DMS153 (cell line): ENCODE results near the gene SLC35B3.
A peak's percentile ranks its signal among the peaks of the same experiment; 100 is the strongest.
"Not testable (repeated sequence)": the region's sequence is repeated elsewhere in the genome, so short reads cannot be mapped to it uniquely, and the experiment has no call there.

Experiments
- DNase-seq: peaks from one replicate; lab custom pipeline; 2025; lab: John Stamatoyannopoulos, UW

Gene SLC35B3

DNA sequence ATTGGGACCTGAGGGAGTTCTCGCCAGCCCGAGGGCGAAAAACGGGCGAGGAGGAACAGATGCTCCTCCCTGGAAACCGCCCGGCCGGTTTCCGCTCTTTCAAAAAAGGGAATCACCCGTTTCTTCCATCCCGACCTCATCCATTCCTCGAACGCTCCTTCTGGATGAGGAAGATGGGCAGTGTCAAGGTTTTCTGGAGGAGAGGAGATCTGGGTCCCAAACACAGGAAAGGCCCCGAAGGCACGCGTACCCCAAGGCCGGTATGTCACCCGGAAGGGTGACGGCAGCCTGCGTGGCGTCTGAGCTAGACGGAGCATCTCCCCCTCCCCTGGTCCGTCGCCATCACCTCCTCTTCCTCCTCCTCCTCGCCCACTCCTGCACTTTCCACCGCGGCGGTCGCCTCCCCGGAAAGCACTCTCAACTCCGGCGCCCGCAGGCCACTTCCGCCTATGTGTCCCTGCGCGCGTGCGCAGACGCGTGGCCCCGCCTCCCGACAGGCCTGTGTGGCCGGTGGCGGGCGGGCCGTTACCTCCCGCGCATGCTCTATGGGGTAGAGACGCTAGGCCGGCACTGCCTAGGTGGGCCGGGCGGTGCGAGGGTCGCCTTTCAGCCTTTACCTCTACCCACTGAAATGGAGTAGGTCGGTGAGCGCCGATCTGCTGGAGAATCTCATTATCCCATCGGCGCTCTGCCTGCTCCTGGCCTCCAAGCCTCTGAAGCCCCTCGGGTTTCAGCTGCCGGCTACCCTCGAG, at the start of gene SLC35B3:
TSS of gene SLC35B3 (minus strand) at position 453 of the 752 bp plus-strand sequence.
- peak; percentile 72 for DNase-seq

DNA sequence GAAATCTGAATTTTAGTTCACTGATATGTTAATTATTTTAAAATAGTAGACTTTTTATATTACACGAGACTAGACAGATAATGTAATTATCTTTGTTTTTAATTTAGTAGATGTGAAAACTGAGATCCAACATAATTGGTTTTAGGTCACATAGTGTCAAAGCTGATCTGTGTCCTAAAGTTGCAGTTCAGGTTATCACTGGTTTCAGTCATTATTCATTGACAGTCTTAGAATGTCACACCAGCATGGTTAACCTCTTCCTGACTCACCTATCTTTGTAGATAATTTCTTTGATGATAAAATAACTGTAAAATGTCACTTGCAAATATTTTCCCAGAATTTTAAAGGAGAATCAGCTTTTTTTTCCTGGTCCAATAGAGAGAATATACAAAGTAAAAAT, 48.3 kb upstream of the SLC35B3 start:
- DNase-seq, result no peak

DNA sequence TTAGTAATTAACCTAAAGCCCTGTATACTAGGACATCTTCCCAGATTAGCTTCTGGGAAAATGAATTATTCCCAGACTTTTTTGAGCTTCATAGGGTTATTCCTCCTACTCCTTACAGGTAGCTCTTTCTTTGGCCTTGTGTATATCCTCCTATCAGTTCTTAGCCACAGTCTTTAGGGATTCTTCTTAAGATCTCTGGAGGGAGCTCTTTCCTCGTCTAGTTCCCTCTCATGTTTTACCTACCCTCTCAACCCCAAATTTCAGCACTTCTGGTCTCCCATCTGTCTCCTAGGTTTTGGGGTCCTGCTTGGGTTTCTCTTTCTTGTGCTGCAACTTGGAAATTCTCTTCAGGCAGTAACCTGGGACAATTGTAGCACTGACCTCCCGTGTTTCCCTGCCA, 46.4 kb upstream of the SLC35B3 start:
- no peak for DNase-seq

DNA sequence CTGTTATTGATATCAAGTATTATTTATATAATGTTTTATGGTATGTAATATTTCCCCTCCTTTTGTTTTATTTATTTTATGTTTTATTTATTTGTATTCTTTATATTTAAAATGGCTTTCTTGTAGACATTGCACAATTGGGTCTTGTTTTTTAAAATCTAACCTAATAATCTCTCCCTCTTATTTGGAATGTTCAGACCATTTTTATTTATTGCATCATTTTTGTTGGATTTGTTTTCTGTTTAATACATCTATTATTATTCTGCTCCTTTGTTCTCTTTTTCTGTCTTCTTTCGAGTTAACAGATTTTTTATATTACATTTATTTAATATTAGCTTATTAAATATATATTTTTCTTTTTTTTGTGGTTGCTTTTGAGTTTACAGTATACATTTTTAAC, 43.1 kb upstream of the SLC35B3 start:
- DNase-seq, result no peak

DNA sequence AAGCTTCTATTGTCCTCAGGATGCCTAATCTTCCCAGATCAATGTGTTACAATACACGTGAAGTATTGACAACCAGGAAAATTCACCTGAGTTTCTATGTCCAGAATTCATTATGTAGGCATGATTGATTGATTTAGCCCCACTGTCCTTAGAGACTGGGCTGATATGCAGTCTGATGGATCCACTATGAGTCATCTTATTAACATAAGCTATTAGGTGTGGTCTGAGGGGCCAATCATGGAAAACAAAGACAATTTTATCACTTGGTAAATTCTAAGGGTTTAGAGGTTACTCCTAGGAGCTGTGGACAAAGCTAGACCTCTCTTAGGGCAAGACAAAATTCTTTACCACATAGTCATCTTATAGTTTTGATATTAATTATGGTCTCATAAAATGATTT, 41.3 kb upstream of the SLC35B3 start:
- DNase-seq, result no peak

DNA sequence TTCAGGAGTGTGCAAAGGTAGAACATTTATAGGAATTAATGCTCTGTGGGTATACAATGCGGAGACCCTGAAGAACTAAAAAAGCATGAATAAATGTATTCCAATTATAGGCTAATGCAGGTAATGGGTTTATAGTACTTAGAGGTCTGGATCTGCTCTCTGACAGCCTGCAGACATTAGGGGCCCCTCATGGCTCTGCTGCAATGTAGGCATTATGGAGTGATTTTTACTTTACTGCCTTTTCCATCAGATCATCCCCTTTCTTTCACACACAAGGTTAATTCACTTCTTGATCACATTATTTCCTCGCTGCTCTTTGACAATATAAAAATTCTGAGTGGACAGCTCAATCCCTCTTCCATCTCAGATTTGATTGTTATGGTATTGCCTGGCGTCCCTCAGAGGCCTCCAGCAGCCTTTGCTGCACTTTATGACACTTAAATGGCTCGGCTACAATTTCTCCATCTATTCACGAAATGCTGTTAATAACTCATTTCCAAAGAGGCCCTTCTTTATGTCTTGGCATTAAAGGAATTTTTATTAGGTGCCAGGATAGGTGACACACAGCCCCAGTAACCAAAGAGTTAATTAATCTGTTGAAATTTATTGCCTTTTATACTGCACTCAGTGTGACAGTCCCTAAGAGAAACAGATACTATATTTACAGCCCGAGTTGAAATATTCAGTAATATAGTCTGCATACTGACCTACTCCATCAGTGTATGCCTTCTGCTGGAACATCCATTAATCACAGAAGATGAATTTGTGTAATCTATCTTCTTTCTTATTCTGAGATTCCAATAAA, 33.4 kb upstream of the SLC35B3 start:
- no peak for DNase-seq

DNA sequence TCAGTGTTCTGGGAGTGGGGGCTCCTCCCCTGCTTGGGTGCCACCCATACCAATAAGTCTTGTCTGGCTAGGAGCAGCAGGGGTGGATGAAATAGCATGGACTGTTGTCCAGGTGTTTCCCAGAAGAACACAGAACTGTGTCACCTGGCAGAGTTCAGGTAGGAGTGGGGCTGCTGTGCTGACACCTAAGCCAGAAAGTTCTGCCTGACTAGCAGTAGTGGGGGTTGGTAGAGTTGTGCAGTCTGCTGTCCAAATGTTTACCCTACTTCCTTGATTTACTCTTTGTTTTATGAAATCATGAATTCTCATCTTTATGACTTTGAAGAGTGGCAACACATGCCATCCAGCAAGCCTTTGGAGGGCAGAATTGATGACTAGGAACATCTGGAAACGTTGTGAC, 27.3 kb upstream of the SLC35B3 start:
- no peak for DNase-seq

DNA sequence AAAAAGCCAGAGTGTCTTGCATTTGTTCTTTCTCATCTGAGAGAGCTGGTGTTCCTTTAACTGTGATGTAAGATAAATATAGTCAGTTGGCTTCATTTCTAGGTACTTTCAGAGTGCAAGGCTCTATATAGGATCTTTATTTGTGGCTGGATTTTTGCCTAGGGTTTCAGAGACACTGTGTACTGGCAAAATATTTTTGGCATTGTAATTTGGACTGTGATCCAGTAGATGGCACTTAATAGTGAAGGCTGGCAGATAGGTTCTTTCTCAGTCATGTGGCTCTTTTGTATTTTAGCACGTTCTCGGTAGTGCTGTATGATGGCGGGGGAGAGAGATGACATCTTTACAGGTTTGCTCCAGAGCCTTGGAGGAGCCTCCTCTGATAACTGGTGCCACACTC, 26.8 kb upstream of the SLC35B3 start:
- DNase-seq, result no peak

DNA sequence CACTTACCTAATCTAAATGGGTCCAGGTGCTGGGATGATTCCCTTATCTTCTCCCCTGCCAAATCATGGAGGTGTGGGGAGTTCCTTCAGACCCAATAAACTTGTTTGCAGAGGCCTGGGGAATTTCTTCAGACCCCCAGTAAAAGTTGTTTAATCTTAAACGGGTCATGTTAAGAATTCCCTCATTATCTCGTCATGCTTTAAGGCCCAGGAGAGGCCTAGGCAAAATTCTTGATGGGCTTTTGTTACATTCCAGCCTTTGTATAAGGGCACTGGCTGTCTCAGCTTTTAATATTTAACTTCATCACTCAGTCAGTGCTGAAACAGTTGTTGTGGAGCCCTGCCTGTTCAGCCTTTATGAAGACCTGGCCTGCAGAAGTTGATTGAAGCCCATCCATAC, 11.0 kb upstream of the SLC35B3 start:
- no peak for DNase-seq

DNA sequence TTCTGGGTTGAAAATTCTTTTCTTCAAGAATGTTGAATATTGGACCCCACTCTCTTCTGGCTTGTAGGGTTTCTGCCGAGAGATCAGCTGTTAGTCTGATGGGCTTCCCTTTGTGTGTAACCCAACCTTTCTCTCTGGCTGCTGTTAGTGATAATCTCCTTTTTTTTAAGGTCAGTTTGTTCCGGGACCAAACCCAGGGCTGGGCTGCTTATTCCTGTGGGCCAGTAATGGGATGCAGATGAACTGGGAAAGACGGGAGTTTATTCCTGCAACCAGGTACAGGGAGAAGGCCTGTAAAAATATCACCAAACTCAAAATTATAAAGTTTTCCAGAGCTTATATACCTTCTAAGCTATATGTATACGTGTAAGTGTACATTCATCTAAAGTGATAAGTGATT, 10.6 kb upstream of the SLC35B3 start:
- not testable (repeated sequence) for DNase-seq

DNA sequence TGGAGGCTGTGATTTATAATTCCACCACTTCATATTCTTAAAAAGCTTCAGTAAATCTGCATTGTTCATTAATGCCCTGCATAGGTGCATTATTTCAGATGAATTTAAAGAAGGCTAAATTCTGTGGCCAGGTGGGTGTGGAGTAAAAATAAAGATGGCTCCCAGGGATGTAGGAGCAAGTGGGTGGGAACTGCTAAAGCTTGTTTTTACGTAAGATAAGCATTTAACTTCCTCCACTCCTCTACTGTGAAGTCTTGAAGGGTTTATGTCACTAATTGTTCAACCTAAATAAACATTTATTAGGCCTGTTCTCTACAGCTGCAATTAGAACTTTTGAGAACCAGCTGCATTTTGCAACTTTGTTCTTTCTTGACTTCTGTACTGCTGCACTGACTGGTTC, 6.8 kb upstream of the SLC35B3 start:
- DNase-seq, result no peak

DNA sequence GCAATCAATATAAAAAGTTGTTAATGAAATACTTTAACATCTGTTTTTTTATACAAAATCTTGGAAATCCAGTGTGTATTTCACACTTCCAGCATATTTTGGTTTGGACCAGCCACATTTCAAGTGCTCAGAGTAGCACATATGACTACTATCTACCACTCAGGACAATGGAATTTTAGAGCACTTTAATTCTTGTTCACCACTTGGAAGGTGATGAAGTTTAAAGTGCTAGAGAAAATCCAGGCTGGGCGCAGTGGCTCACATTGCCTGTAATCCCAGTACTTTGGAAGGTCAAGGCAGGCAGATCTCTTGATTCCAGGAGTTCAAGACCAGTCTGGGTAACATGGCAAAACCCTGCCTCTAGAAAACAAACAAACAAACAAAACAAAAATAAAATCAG, 6.1 kb upstream of the SLC35B3 start:
- no peak for DNase-seq

DNA sequence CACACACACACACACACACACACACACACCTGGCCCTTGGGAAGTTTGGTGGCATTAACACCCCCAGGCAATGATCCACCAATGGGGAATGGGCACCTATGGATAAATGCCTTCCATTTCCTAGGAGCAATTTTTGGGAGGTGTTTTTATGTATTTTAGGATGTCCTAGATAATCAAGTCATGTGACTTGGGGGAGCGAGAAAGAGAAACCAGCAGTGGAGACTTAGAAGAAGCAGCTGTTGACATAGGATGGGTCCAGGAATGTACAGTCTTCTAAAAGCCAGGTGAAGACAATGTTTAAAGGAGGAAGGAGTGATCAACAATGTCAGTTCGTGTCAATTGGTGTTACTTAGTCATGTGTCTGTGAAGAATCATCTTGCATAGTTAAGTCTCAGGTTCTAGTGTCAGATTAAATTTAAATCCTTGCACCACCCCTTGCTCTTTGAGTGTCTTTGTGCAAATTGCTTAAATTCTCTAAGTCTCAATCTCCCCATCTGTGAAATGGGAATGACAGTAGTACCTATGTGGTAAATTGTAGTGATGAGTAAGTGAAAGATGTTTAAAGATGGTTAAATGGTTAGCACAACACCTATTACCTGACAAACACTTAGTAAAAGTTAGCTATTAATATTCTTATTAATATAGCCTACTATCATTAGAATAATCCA, 4.4 kb upstream of the SLC35B3 start:
- DNase-seq, result no peak

DNA sequence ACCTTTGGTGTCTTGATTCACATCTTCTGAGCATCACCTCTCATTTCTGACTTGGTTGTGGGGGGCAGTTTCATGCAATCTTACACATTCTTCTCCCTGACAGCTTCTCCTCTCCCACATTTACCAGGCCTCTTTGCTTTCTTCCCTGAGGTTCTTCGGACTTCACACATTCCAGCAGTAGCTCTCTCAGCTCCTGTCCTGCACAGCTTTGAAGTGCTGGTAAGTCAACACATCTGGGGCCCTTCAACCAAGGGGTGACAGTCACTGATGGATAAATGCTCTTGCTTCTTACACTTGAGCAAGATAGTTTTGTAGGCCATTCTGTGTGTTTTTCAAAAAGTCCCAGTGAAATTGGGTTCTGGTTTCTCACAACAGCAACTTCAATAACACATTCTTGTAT, 2.5 kb upstream of the SLC35B3 start:
- DNase-seq, result no peak

DNA sequence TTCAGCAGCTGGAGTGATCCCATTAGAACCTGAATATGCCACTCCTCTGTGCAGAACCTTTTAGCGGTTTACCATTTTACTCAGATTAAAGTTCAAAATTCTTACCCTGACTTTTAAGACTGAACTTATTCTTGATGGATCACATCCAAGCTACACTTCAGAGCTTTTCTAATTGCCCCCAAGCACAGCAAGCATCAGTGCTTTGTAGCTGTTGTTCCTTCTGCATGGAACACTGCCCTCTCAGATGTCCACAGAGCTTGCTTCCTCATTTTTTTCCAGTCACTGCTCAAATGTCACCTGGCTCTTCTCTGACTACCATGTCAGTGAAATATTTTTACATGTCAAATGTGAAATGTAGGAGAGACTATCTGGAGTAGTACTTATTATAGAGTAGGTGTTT, 1.6 kb upstream of the SLC35B3 start:
- no peak for DNase-seq

DNA sequence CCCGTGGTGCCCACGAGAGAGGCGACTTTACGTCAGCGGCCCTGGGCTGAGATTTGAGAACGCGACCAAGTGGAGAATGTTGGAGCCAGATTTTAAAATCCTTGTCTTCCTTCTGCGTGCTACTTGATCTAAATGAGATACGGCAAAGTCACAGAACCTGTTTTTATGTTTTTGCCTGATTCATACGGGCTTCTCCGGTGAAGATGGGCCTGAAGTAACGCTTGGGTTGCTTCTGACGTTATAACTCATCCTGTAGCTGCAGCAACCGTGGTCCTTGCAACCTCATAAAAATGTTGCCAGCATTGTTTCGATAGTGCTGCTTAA, 462 bp upstream of the SLC35B3 start:
- DNase-seq, result no peak

DNA sequence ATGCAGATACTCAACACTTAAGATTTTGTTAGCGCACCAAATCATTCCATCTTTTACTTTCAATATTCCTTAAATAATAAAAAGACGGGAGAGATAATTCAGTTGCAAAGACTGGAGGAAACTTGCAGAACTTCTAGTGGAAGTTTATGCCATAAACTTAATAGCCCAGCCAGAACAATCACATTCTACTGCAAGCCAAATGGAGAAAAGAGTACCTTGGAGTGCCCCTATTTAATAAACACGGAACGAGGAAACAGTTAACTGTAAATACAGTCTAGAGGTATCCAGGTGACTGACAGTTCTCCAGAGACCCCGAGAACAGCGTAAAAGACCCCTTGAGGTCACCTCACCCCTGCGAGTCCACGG, 635 bp downstream of the SLC35B3 start:
- DNase-seq, result no peak

DNA sequence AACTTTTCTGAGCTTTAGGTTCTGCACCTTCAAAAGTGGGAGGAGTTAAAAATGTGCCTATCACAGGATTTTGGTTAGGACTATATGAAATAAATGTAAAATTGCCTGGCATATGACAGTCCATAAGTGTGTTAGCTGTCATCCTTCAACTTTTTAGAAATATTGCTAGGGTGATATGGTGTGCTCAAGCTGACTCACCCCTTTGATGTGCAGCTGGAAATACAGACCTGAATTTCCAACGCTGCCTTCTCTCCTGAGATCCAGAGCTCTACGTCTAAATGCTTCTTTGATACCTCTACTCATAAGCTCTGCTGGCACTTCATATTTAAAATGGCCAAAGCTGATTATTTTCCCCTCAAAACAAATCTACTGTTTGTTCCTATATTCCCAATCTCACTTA, 2.7 kb downstream of the SLC35B3 start:
- no peak for DNase-seq

DNA sequence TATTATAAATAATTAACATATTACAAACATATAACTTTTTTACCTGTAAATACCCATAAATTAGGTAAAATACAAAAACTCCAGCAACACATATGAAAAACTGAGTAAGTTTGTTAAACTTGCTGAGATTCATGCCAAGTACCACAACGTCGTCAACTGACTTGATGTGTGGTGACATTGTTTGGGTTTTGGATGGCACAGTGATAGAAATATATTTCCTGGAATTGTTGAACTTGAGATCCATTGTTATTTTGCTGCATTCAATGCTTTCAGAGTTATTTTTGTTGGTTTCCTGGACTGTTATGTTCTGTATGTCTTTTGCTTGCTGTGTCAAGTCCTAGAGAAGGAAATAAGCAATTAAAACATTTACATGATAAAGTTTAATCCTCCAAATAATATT, 5.5 kb downstream of the SLC35B3 start:
- DNase-seq, result no peak

DNA sequence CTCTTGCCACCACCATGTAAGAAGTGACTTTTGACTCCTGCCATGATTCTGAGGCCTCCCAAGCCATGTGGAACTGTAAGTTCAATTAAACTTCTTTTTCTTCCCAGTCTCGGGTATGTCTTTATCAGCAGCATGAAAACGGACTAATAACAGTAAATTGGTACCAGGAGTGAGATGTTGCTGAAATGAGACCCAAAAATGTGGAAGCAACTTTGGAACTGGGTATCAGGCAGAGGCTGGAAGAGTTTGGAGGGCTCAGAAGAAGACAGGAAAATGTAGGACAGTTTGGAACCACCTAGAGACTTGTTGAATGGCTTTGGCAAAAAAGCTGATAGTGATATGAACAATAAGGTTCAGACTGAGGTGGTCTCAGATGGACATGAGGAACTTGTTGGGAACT, 8.8 kb downstream of the SLC35B3 start:
- not testable (repeated sequence) for DNase-seq

DNA sequence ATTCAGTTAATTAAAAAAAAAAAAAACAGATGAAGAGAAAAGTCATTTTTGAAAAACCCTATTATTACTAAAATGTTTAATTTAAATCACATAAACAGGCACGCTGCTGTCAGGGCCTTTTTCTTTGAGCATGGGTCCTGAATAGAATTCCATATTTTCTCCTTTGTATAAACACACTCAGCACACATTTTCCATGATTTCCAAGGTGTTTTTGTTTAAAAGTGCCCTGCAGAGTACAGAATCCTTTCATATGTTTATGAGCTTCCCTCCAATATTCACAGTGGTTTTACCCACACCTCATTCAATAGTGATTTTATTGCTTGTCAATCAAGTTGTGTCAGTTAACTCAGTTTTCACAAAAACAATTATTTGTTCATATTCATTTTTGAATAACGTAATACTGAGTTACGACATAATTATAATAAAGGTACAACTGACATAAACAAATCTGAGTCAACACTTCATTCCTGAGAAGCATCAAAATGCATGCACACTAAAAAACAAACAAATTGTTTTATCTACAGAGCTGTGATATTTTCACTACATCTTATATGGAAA, 15.2 kb downstream of the SLC35B3 start:
- DNase-seq, result no peak

DNA sequence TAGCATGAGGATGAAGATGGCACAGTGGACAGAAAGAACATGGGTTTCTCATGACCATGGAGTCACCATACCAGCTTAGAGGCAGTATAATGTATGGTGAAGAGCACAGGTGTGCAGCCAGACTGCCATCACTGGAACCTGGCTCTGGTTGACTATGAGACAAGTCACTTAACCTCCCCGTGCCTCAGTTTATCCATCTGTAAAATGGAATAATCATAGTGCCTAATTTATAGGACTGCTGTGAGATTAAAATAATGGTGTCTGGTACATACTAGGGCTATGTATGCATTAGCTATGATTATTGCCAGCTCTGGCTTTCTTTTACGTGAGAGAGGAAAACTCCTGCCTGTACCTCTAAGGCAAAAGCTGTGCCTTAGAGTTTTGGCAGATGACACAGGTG, 19.4 kb downstream of the SLC35B3 start:
- no peak for DNase-seq

DNA sequence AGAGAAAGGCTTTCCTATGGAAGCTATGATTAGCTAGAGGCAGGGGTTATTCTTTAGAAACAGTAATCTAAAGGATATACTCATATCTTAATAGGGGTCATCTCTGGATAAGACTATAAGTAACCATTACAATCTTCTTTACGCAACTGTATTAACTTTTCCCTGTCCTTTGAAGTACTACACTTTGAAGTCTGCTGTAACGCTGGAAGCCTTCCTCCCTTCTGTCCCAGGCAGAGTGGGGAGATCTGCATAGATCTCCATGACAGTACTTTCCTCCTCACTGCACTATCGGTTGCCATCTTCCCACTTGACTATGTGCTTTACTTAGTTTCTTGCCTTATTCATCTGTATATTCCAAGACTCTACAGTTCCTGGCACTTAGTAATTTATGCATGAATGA, 20.1 kb downstream of the SLC35B3 start:
- DNase-seq, result no peak
